Neural progenitor cell (in vitro differentiated cells): ENCODE data around the gene CDCA7L. TPM values are rescaled to one million over a fixed set of nuclear protein-coding genes. Genes with fewer than 3 reads are reported as not detected.

Experiments
- DNase-seq: peaks from one replicate; pipeline ENCODE4 v3.0.0-alpha.2; 2016; ENCODE audit warnings: low spot score
- H2AFZ ChIP-seq: fragments of 200-600 bp; sonication (generic); replicated peaks from 2 replicates; pipeline ENCODE4 v1.6.1; 2016; ENCODE audit warnings: antibody characterized with exemption
- H3F3A ChIP-seq: fragments of 200-600 bp; sonication (generic); 2 replicates; pipeline ENCODE4 v1.6.1; 2016; ENCODE audit warnings: antibody characterized with exemption, low read depth
- H3K27ac ChIP-seq: fragments of 200-600 bp; sonication (generic); 2 replicates; pipeline ENCODE4 v1.5.1; 2016; ENCODE audit warnings: mild to moderate bottlenecking
- H3K27me3 ChIP-seq: fragments of 200-600 bp; sonication (generic); 2 replicates; pipeline ENCODE4 v1.6.1; 2016; ENCODE audit warnings: mild to moderate bottlenecking, moderate library complexity
- H3K36me3 ChIP-seq: fragments of 200-600 bp; sonication (generic); 2 replicates; pipeline ENCODE4 v1.5.1; 2016
- H3K4me1 ChIP-seq: fragments of 200-600 bp; sonication (generic); 2 replicates; pipeline ENCODE4 v1.6.1; 2016; ENCODE audit warnings: mixed run types
- H3K4me2 ChIP-seq: fragments of 200-600 bp; sonication (generic); 2 replicates; pipeline ENCODE4 v1.6.1; 2016
- H3K4me3 ChIP-seq: fragments of 200-600 bp; sonication (generic); 2 replicates; pipeline ENCODE4 v1.5.1; 2016
- H3K79me2 ChIP-seq: fragments of 200-600 bp; sonication (generic); 2 replicates; pipeline ENCODE4 v1.6.1; 2016; ENCODE audit warnings: low read depth
- H3K9ac ChIP-seq: fragments of 200-600 bp; sonication (generic); 2 replicates; pipeline ENCODE4 v1.6.1; 2016
- H3K9me3 ChIP-seq: fragments of 200-600 bp; sonication (generic); 2 replicates; pipeline ENCODE4 v1.5.1; 2016; ENCODE audit warnings: low read depth
- H4K20me1 ChIP-seq: fragments of 200-600 bp; sonication (generic); 2 replicates; pipeline ENCODE4 v1.6.1; 2016; ENCODE audit warnings: low read depth
- H3K27ac Mint-ChIP-seq: 3 replicates; pipeline ENCODE4 v1.8.0; 2021; ENCODE audit warnings: mixed read lengths
- H3K27me3 Mint-ChIP-seq: 2 replicates; pipeline ENCODE4 v1.8.0; 2022; ENCODE audit warnings: low read depth, mild to moderate bottlenecking, inconsistent platforms, moderate library complexity, mixed read lengths; ENCODE audit not compliant: insufficient read depth
- H3K36me3 Mint-ChIP-seq: 3 replicates; pipeline ENCODE4 v1.8.0; 2021; ENCODE audit warnings: mixed read lengths
- H3K4me1 Mint-ChIP-seq: 3 replicates; pipeline ENCODE4 v1.8.0; 2021; ENCODE audit warnings: mixed read lengths
- H3K4me3 Mint-ChIP-seq: 3 replicates; pipeline ENCODE4 v1.8.0; 2021; ENCODE audit warnings: mild to moderate bottlenecking, moderate library complexity, mixed read lengths
- H3K9me3 Mint-ChIP-seq: 3 replicates; pipeline ENCODE4 v1.8.0; 2020; ENCODE audit warnings: mixed read lengths
- EZH2 ChIP-seq: fragments of 200-600 bp; sonication (generic); IDR thresholded peaks from 2 replicates; pipeline ENCODE4 v1.6.1; 2017; ENCODE audit warnings: antibody characterized with exemption, mild to moderate bottlenecking, moderate library complexity
- EZH2phosphoT487 ChIP-seq: fragments of 200-600 bp; sonication (generic); IDR thresholded peaks from 2 replicates; pipeline ENCODE4 v1.6.1; 2017; ENCODE audit warnings: antibody characterized with exemption
- total RNA-seq: library from RNA; depleted of rRNA; stranded (reverse); fragments of >200 nt; gene quantifications from 2 replicates; pipeline ENCODE4 v1.2.3, GENCODE V29; 2015; ENCODE audit warnings: low replicate concordance
- TF ChIP-seq, protein P1 (sequence below): fragments of 200-600 bp; sonication (generic); IDR thresholded peaks from 2 replicates; pipeline ENCODE4 v1.5.1; 2017; ENCODE audit warnings: antibody characterized with exemption, mild to moderate bottlenecking

Gene CDCA7L
- total RNA-seq, 1 donor from 2014 or later, result 39.9 TPM

DNA sequence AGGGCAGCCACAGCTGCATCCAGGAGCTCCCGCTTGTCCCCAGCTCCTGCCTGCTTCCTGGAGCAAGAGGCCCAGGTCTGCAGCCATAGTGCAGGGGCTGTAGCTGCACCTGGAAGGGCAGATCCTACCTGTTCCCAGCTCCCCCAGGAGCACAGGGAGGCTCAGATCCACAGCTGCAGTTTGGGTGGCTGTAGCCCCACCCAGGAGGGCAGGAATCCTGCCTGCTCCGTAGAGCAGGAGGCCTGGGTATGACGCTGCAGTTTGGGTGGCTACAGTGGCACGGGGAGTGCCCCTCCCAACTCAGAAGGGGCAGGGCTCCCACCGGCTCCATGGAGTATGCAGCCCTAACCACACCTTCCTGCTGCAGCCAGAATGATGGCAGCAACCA is 26.7 kb upstream of the CDCA7L start:
- Histone ChIP-seq H3K79me2 (no peaks in the 10 kb centered on the region), H3K27ac (no peak overlapping the region), H3K4me2 (no peak overlapping the region), H3K4me1 (no peaks in the 10 kb centered on the region), H3F3A (no peaks in the 10 kb centered on the region), H4K20me1 (no peaks in the 10 kb centered on the region), H2AFZ (peak overlapping the region; percentile 94), H3K9ac (no peak overlapping the region), H3K36me3 (no peaks in the 10 kb centered on the region), H3K27me3 (no peaks in the 10 kb centered on the region), H3K9me3 (no peaks in the 10 kb centered on the region), H3K4me3 (no peak overlapping the region)
- Mint-ChIP-seq H3K4me1 (no peaks in the 10 kb centered on the region), H3K27ac (no peak overlapping the region), H3K36me3 (no peaks in the 10 kb centered on the region), H3K27me3 (peaks cover 4% of the 10 kb centered on the region), H3K9me3 (no peaks in the 10 kb centered on the region), H3K4me3 (no peak overlapping the region)
- DNase-seq, result no peak
- TF ChIP-seq, protein P1, sequence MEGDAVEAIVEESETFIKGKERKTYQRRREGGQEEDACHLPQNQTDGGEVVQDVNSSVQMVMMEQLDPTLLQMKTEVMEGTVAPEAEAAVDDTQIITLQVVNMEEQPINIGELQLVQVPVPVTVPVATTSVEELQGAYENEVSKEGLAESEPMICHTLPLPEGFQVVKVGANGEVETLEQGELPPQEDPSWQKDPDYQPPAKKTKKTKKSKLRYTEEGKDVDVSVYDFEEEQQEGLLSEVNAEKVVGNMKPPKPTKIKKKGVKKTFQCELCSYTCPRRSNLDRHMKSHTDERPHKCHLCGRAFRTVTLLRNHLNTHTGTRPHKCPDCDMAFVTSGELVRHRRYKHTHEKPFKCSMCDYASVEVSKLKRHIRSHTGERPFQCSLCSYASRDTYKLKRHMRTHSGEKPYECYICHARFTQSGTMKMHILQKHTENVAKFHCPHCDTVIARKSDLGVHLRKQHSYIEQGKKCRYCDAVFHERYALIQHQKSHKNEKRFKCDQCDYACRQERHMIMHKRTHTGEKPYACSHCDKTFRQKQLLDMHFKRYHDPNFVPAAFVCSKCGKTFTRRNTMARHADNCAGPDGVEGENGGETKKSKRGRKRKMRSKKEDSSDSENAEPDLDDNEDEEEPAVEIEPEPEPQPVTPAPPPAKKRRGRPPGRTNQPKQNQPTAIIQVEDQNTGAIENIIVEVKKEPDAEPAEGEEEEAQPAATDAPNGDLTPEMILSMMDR, result no peak
- TF ChIP-seq EZH2 (no peak), EZH2phosphoT487 (no peak)

DNA sequence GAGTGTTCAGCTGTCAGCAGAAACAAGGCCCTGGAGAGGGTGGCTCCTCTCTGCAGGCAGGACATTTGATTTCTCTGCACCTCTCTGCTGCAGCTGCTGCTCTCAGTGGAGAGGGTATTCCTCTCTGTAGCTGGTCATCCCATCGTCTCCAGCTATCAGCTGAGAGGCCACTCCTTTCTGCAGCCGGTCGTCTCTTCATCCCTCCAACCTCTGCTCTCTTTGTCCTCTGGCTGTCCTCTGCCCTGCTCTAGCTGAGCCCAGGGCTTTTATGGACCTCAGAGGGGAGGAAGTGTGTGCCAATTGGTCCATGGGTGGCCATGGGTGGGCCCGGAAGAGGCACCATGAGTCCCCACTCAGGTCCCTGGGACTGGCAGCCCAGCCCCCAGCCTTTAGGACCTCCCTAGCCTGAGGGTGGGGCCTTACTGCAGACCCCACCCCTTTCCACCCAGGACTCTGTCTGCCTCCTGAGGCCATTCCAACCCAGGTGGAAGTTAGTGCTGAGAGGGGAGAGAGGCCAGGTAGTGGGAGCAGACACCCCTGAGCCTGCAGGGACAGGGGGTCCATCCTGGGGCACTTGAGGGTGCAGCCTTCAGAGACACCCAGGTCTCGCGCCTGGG is 26.2 kb upstream of the CDCA7L start:
- DNase-seq, result no peak
- H3K4me1 Mint-ChIP-seq, result no peaks in the 10 kb centered on the region
- H3K4me3 Mint-ChIP-seq, result no peak overlapping the region
- H3K79me2 ChIP-seq, result no peaks in the 10 kb centered on the region
- no peak overlapping the region for H3K4me3 ChIP-seq
- no peaks in the 10 kb centered on the region for H4K20me1 ChIP-seq
- no peak overlapping the region for H3K4me2 ChIP-seq
- H2AFZ ChIP-seq, result peak overlapping the region; percentile 94
- H3K9me3 Mint-ChIP-seq, result no peaks in the 10 kb centered on the region
- no peaks in the 10 kb centered on the region for H3F3A ChIP-seq
- H3K27ac ChIP-seq, result no peak overlapping the region
- no peaks in the 10 kb centered on the region for H3K27me3 ChIP-seq
- H3K36me3 ChIP-seq, result no peaks in the 10 kb centered on the region
- no peaks in the 10 kb centered on the region for H3K36me3 Mint-ChIP-seq
- H3K4me1 ChIP-seq, result no peaks in the 10 kb centered on the region
- no peaks in the 10 kb centered on the region for H3K9me3 ChIP-seq
- H3K27ac Mint-ChIP-seq, result no peak overlapping the region
- H3K9ac ChIP-seq, result no peak overlapping the region
- H3K27me3 Mint-ChIP-seq, result peaks cover 4% of the 10 kb centered on the region
- no peak for TF ChIP-seq EZH2
- TF ChIP-seq EZH2phosphoT487, result no peak
- TF ChIP-seq, protein P1, result no peak

DNA sequence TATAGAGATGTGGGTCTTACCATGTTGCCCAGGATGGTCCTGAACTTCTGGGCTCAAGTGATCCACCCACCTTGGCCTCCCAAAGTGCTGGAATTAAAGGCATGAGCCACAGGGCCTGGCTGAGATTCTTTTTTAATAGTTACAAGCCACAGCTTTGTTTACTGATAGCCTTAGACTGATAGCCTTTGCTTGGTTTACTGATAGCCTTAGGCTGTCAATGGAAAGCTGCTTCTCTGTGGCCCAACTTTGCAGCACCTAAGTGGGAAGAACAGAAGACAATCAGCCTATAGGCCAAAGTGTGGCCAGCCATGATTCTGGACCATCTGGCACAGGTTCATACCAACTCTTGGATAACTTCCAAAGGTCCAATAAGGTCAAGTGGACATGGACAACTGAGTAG is 24.1 kb upstream of the CDCA7L start:
- Mint-ChIP-seq H3K36me3 (no peaks in the 10 kb centered on the region), H3K4me1 (no peaks in the 10 kb centered on the region), H3K9me3 (no peaks in the 10 kb centered on the region), H3K4me3 (no peak overlapping the region), H3K27ac (no peak overlapping the region), H3K27me3 (peaks cover 4% of the 10 kb centered on the region)
- H3K4me3 ChIP-seq, result no peak overlapping the region
- DNase-seq, result no peak
- no peaks in the 10 kb centered on the region for H3K9me3 ChIP-seq
- H3K36me3 ChIP-seq, result no peaks in the 10 kb centered on the region
- H3K27me3 ChIP-seq, result no peaks in the 10 kb centered on the region
- no peaks in the 10 kb centered on the region for H4K20me1 ChIP-seq
- no peak overlapping the region for H3K4me2 ChIP-seq
- no peaks in the 10 kb centered on the region for H3K4me1 ChIP-seq
- H3K79me2 ChIP-seq, result no peaks in the 10 kb centered on the region
- H3K27ac ChIP-seq, result no peak overlapping the region
- H2AFZ ChIP-seq, result no peak overlapping the region
- TF ChIP-seq, protein P1, result no peak
- no peak for TF ChIP-seq EZH2
- H3K9ac ChIP-seq, result no peak overlapping the region
- H3F3A ChIP-seq, result no peaks in the 10 kb centered on the region
